Thyroid gland (tissue), 4 donors: ENCODE data around the gene GOLPH3. TPM values are rescaled to one million over a fixed set of nuclear protein-coding genes. Genes with fewer than 3 reads are reported as not detected.

Source experiments
- DNase-seq, 2 donors: peaks; one replicate each; pipeline ENCODE4 v3.0.0-alpha.2; 2019
- H3K27ac ChIP-seq, 3 donors: fragments of 200-600 bp; sonication (generic); 1 replicate in 2 of 3; 2 replicates in 1 of 3; pipeline ENCODE4 v1.5.1; 2016 to 2019; ENCODE audit warnings: mild to moderate bottlenecking in 1 of 3, moderate library complexity in 1 of 3
- H3K27me3 ChIP-seq: fragments of 200-600 bp; sonication (generic); one replicate; pipeline ENCODE4 v1.5.1; 2019
- H3K36me3 ChIP-seq, 2 donors: fragments of 200-600 bp; sonication (generic); one replicate each; pipeline ENCODE4 v1.5.1; 2016 to 2019
- H3K4me1 ChIP-seq, 2 donors: fragments of 200-600 bp; sonication (generic); one replicate each; pipeline ENCODE4 v1.5.1; 2017 to 2019
- H3K4me3 ChIP-seq, 3 donors: fragments of 200-600 bp; sonication (generic); replicated peaks in 1 of 3; 1 replicate in 2 of 3; 2 replicates in 1 of 3; pipeline ENCODE4 v1.5.1; 2016; ENCODE audit warnings: mild to moderate bottlenecking in 1 of 3
- H3K9me3 ChIP-seq: fragments of 200-600 bp; sonication (generic); one replicate; pipeline ENCODE4 v1.5.1; 2017
- CTCF ChIP-seq, 6 experiments: fragments of 200-600 bp in 3 of 6; fragments of 450-650 bp in 3 of 6; sonication (generic) in 3 of 6; IDR thresholded peaks; one replicate each; pipeline ENCODE4 v1.5.1; 2016 to 2019; ENCODE audit warnings: antibody characterized with exemption in 6 of 6, mild to moderate bottlenecking in 2 of 6, inconsistent platforms in 1 of 6, moderate library complexity in 1 of 6
- POLR2A ChIP-seq, 2 donors: fragments of 450-650 bp; IDR thresholded peaks; one replicate each; pipeline ENCODE4 v1.6.1; 2017; ENCODE audit warnings: antibody characterized with exemption in 2 of 2, mild to moderate bottlenecking in 2 of 2, moderate library complexity in 1 of 2
- WGBS, 2 donors: methylation state at CpG; one replicate each; pipeline ENCODE4 v1.1.5; 2017; 5-methylcytosine and 5-hydroxymethylcytosine counted together
- intact Hi-C: fragments of 100-400 bp; cut with DNase I; formaldehyde crosslinking; loops from one replicate; pipeline ENCODE4 v1.15.1; 2023
- total RNA-seq, 4 donors: library from RNA; depleted of rRNA; stranded (reverse); fragments of >200 nt; gene quantifications; one replicate each; pipeline ENCODE4 v1.2.3, GENCODE V29; 2016

GOLPH3 gene
- total RNA-seq, 4 donors from 2014 or later = 105 to 138 (median 125) TPM

DNA sequence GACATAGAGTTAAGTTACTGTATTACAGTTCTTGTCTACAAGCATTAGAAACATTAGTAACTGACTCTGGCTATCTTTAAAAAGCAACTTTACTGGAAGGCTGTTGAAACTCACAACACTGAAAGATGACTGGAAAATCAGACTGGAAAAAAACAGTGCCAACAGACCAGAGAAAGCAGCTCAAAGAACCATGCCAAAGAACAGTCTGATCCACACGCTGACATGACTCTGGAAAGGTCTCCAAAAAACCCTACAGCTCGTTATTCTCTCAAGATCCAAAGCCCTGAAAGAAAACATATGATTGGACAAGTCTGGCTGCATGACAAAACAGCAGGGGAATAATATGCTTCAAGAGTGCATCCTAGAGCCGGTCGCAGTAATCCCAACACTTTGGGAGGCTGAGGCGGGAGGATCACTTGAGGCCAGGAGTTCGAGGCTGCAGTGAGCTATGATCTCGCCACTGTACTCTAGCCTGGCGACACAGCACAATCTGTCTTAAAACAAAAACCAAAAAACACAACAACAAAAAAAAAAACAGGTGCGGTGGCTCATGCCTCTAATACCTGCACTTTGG lies 5.6 kb downstream of the GOLPH3 start:
- no peaks in the 10 kb centered on the region for H3K9me3 ChIP-seq
- no peak overlapping the region for H3K27ac ChIP-seq
- H3K4me1 ChIP-seq = peaks cover 28 to 35% of the 10 kb centered on the region in 2 donors
- intact Hi-C loops = no loop called here
- DNase-seq = no peak
- 88 to 89% methylated on average over 9 of the region's 9 CpGs for WGBS, 2 donors
- H3K36me3 ChIP-seq = peaks cover 0 to 10% of the 10 kb centered on the region in 2 donors
- no peak for TF ChIP-seq POLR2A (IDR thresholded peaks at IDR 0.05)
- no peak for TF ChIP-seq CTCF (IDR thresholded peaks at IDR 0.05)
- H3K4me3 ChIP-seq = no peak overlapping the region
- H3K27me3 ChIP-seq = no peaks in the 10 kb centered on the region

DNA sequence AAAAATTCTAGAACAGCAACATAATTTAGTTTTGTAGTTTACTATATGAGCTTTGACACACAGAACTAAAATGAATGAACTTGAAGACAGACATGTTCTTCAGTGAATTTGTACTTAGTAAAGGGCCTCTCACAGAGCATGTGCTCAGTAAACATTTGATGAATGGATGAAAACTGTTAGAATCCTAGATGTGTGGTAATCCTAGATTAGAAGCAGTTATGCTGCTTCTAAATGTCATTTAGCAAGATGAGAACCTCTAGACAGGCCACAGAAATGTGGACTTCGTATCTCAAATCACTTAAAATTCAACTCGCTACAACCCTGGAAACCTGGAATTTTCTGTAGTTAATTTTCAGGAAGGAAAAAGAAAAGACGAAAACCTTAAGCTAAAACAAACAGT lies 8.5 kb downstream of the GOLPH3 start:
- H3K9me3 ChIP-seq = no peaks in the 10 kb centered on the region
- 75 to 76% methylated on average over 3 of the region's 3 CpGs for WGBS, 2 donors
- DNase-seq = no peak
- no peak overlapping the region for H3K4me3 ChIP-seq
- TF ChIP-seq CTCF (IDR thresholded peaks at IDR 0.05) (no peak), POLR2A (IDR thresholded peaks at IDR 0.05) (no peak)
- no peak overlapping the region for H3K27ac ChIP-seq
- intact Hi-C loops = no loop called here
- H3K4me1 ChIP-seq = peaks cover 19 to 29% of the 10 kb centered on the region in 2 donors
- no peaks in the 10 kb centered on the region for H3K27me3 ChIP-seq
- H3K36me3 ChIP-seq = peaks cover 0 to 10% of the 10 kb centered on the region in 2 donors

GRCh38 chr5:32163785-32164184 lies 10.3 kb downstream of the GOLPH3 start:
- Histone ChIP-seq H3K27me3 (no peaks in the 10 kb centered on the region), H3K27ac (no peak overlapping the region), H3K36me3 (peaks cover 0 to 5% of the 10 kb centered on the region in 2 donors), H3K9me3 (no peaks in the 10 kb centered on the region), H3K4me1 (peaks cover 11 to 29% of the 10 kb centered on the region in 2 donors), H3K4me3 (no peak overlapping the region)
- 66 to 75% methylated on average over 2 of the region's 2 CpGs for WGBS, 2 donors
- DNase-seq = no peak
- intact Hi-C loops = no loop called here
- TF ChIP-seq CTCF (IDR thresholded peaks at IDR 0.05) (no peak), POLR2A (IDR thresholded peaks at IDR 0.05) (no peak)

DNA sequence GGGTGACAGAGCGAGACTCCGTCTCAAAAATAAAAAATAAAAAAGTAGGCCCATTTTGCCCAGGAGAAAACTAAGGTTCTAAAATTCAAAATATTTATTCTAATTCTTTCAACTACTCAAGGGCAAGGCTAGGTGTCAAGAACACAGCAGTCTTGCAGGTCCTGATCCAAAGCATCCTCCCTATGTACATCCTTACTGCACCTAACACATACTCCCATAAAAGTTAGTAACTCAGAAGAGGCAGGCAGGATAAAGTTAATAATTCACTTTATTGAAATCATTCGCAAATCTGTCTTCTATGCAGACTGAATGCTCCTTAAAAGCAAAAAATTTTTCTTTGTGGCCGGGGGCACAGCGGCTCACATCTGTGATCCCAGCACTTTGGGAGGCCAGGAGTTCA lies 11.1 kb downstream of the GOLPH3 start:
- 95 to 97% methylated on average over 5 of the region's 5 CpGs for WGBS, 2 donors
- Histone ChIP-seq H3K9me3 (no peaks in the 10 kb centered on the region), H3K4me1 (peaks cover 18 to 32% of the 10 kb centered on the region in 2 donors), H3K27me3 (no peaks in the 10 kb centered on the region), H3K27ac (no peak overlapping the region), H3K4me3 (no peak overlapping the region), H3K36me3 (peaks cover 0 to 5% of the 10 kb centered on the region in 2 donors)
- intact Hi-C loops = no loop called here
- no peak for TF ChIP-seq CTCF (IDR thresholded peaks at IDR 0.05)
- no peak for TF ChIP-seq POLR2A (IDR thresholded peaks at IDR 0.05)
- DNase-seq = no peak

DNA sequence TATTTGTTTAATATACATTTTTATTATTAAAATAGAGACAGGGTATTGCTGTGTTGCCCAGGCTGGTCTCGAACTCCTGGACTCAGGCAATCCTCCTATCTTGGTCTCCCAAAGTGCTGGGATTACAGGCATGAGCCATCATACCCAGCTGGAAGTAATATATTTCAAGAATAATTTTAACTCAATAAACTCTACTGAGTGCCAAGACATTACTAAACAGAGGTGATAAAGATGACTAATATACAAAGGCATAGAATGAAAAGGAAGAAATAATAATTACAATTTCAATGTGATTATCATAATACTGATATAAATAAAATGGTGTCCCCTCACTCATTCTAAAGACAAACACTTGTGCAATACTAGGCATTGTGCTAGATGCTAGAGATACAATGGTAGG lies 13.9 kb downstream of the GOLPH3 start:
- H3K36me3 ChIP-seq = no peaks in the 10 kb centered on the region
- H3K4me3 ChIP-seq = no peak overlapping the region
- DNase-seq = no peak
- WGBS, 2 donors = 92 to 98% methylated on average over 1 of the region's 1 CpG
- TF ChIP-seq CTCF (IDR thresholded peaks at IDR 0.05) = no peak
- TF ChIP-seq POLR2A (IDR thresholded peaks at IDR 0.05) = no peak
- H3K27ac ChIP-seq = no peak overlapping the region
- intact Hi-C loops = no loop called here
- H3K27me3 ChIP-seq = no peaks in the 10 kb centered on the region
- H3K9me3 ChIP-seq = no peaks in the 10 kb centered on the region
- peaks cover 18 to 31% of the 10 kb centered on the region in 2 donors for H3K4me1 ChIP-seq
